CD4-positive, CD25-positive, alpha-beta regulatory T cell (primary cell): Measurements from ENCODE around the gene SLC6A12. TPM values are rescaled to one million over a fixed set of nuclear protein-coding genes. Genes with fewer than 3 reads are reported as not detected.
A peak's percentile ranks its signal among the peaks of the same experiment; 100 is the strongest.

ENCODE experiments used
- ATAC-seq, 2 donors: fragments of 150-1000 bp; cut with Tn5 transposase; one replicate each; pipeline ENCODE4 v1.10.0; 2021; ENCODE audit warnings: low read depth in 2 of 2, moderate number of reproducible peaks in 2 of 2, moderate library complexity in 1 of 2
- DNase-seq, 3 donors: peaks; one replicate each; pipeline versions ENCODE4 v3.0.0 to v3.0.0-alpha.2; 2012 to 2022; ENCODE audit warnings: mixed read lengths in 1 of 3
- H3K27ac ChIP-seq: one replicate; pipeline ENCODE4 v1.7.0; 2013; ENCODE audit warnings: mild to moderate bottlenecking, low read length; ENCODE audit not compliant: insufficient read depth, poor library complexity, severe bottlenecking
- H3K27me3 ChIP-seq: one replicate; pipeline ENCODE4 v1.7.0; 2013; ENCODE audit warnings: low read length; ENCODE audit not compliant: control insufficient read depth, insufficient read depth
- H3K36me3 ChIP-seq: one replicate; pipeline ENCODE4 v1.7.0; 2013; ENCODE audit warnings: mild to moderate bottlenecking, low read length, moderate library complexity; ENCODE audit not compliant: control insufficient read depth, insufficient read depth
- H3K4me1 ChIP-seq: 2 replicates; pipeline ENCODE4 v1.7.0; 2013; ENCODE audit warnings: mild to moderate bottlenecking, low read length; ENCODE audit not compliant: insufficient read depth, control insufficient read depth, poor library complexity, severe bottlenecking
- H3K4me3 ChIP-seq: one replicate; pipeline ENCODE4 v1.7.0; 2013; ENCODE audit warnings: low read depth, mild to moderate bottlenecking, low read length, moderate library complexity
- H3K9me3 ChIP-seq, 2 experiments: 1 replicate in 1 of 2; 2 replicates in 1 of 2; pipeline ENCODE4 v1.7.0; 2013; ENCODE audit warnings: low read length in 2 of 2, mild to moderate bottlenecking in 1 of 2, moderate library complexity in 1 of 2; ENCODE audit not compliant: control insufficient read depth in 2 of 2
- H3K27ac Mint-ChIP-seq, 3 donors: one replicate each; pipeline ENCODE4 v1.8.0; 2020 to 2022; ENCODE audit warnings: mild to moderate bottlenecking in 3 of 3, mixed read lengths in 3 of 3, moderate library complexity in 2 of 3
- H3K27me3 Mint-ChIP-seq: one replicate; pipeline ENCODE4 v1.8.0; 2022; ENCODE audit warnings: mild to moderate bottlenecking, mixed read lengths
- H3K36me3 Mint-ChIP-seq: one replicate; pipeline ENCODE4 v1.8.0; 2020; ENCODE audit warnings: mixed read lengths
- H3K4me1 Mint-ChIP-seq, 4 donors: one replicate each; pipeline ENCODE4 v1.8.0; 2020 to 2022; ENCODE audit warnings: mixed read lengths in 4 of 4, mild to moderate bottlenecking in 1 of 4
- H3K4me3 Mint-ChIP-seq, 4 donors: one replicate each; pipeline ENCODE4 v1.8.0; 2020 to 2022; ENCODE audit warnings: mild to moderate bottlenecking in 4 of 4, mixed read lengths in 4 of 4, moderate library complexity in 3 of 4
- H3K9me3 Mint-ChIP-seq, 7 donors: one replicate each; pipeline ENCODE4 v1.8.0; 2020 to 2022; ENCODE audit warnings: mixed read lengths in 7 of 7, mild to moderate bottlenecking in 3 of 7, moderate library complexity in 2 of 7
- polyA plus RNA-seq, 4 donors: library from polyadenylated mRNA; unstranded; fragments of 300-500 nt; fragmentation: Illumina TruSeq; gene quantifications; one replicate each; pipeline ENCODE4 v1.2.3, GENCODE V29; 2021
- total RNA-seq: library from RNA; stranded (reverse); gene quantifications from one replicate; pipeline ENCODE4 v1.2.3, GENCODE V29; 2022

The SLC6A12 gene
- total and polyA plus RNA-seq, 5 donors from 2014 or later = not detected

DNA sequence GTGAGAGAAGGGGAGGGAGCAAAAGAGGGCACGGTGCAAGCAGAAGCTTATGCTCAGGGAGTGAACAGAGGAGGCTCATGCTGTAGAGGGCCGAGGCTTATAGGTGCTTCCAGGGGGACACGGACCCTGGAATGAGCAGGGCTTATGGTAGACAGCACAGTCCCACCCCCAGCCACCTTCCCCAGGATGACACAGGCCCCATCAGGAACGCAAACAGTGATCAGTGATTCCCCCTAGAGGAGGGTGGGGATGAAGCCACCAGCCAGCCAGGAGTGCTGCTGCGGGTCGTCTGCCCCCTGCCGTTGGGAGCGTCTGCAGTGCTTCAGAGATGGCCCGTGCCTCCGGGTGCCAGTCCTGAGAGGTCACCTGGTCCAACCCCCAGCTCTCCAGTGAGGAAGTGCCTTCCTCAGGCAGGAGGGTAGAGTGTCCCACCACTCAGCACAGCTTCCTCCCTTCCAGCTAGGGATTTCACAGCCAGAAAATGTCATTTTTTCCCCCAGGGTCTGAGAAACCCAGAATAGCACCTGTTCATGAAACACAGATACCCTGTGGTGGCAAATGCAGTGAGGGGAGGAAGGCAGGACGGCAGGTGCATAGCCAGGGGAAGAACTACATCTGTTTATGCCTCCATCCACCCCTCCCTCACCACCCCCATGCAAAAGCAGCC lies 60.7 kb downstream of the SLC6A12 start:
- Histone ChIP-seq H3K4me1 (no peaks in the 10 kb centered on the region), H3K27ac (no peak overlapping the region), H3K36me3 (no peaks in the 10 kb centered on the region), H3K27me3 (no peaks in the 10 kb centered on the region), H3K4me3 (no peak overlapping the region), H3K9me3 (no peaks in the 10 kb centered on the region)
- Mint-ChIP-seq H3K9me3 (peaks cover 0 to 3% (median 0%) of the 10 kb centered on the region in 7 donors), H3K27ac (no peak overlapping the region), H3K4me1 (peaks cover 0 to 4% (median 0%) of the 10 kb centered on the region in 4 donors), H3K36me3 (no peaks in the 10 kb centered on the region), H3K27me3 (peaks cover 4% of the 10 kb centered on the region), H3K4me3 (no peak overlapping the region)
- ATAC-seq = peak; percentile 38 to 62
- peak in 2 of 3 donors; percentile 12 to 58 for DNase-seq

DNA sequence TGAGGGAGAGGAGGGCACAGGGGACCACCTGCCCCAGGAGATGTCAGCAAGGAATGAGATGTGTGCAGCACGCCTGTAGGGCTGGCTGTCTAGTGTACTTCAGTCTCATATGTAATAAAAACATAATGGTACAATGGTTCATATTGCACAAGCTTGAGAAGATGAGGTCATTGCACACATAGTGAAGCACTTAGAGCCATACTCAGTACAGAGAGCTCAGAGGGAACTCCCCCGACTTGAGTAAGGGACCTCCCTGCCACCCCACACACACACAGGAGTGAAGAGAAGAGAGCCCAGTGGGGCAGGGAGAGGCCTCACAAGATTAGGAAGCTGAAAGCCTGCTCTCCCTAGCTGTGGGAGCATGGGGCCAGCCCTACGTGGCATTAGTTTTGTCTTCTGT lies 61.5 kb downstream of the SLC6A12 start:
- Histone ChIP-seq H3K27me3 (no peaks in the 10 kb centered on the region), H3K4me3 (no peak overlapping the region), H3K36me3 (no peaks in the 10 kb centered on the region), H3K4me1 (no peaks in the 10 kb centered on the region), H3K9me3 (no peaks in the 10 kb centered on the region), H3K27ac (no peak overlapping the region)
- H3K4me3 Mint-ChIP-seq = no peak overlapping the region
- DNase-seq = no peak
- H3K4me1 Mint-ChIP-seq = peaks cover 0 to 4% (median 0%) of the 10 kb centered on the region in 4 donors
- no peak for ATAC-seq
- H3K27ac Mint-ChIP-seq = no peak overlapping the region
- peaks cover 4% of the 10 kb centered on the region for H3K27me3 Mint-ChIP-seq
- H3K36me3 Mint-ChIP-seq = no peaks in the 10 kb centered on the region
- peaks cover 0 to 3% (median 0%) of the 10 kb centered on the region in 7 donors for H3K9me3 Mint-ChIP-seq

DNA sequence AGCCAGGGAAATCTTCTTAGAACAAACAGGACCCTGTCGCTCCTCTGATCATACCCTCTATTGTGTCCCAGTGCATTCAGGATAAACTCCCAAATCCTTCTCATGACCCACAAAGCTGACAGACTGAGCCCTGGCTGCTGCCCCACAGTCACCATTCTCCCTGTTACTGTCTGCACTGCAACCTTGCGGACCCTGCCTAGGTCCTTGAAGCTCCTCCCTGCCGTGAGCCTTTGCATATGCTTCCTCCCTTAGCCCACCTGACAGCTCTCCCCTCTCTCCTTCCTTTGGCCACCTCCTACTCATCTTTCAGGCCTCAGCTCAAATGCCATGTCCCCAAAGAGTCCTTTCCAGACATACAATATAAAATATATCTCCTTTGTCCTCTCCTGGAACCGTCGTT lies 62.4 kb downstream of the SLC6A12 start:
- no peak for ATAC-seq
- Mint-ChIP-seq H3K4me1 (peaks cover 0 to 4% (median 0%) of the 10 kb centered on the region in 4 donors), H3K27ac (no peak overlapping the region), H3K9me3 (peaks cover 0 to 3% (median 0%) of the 10 kb centered on the region in 7 donors), H3K4me3 (no peak overlapping the region), H3K27me3 (peaks cover 4% of the 10 kb centered on the region), H3K36me3 (no peaks in the 10 kb centered on the region)
- no peaks in the 10 kb centered on the region for H3K36me3 ChIP-seq
- no peak overlapping the region for H3K4me3 ChIP-seq
- no peak for DNase-seq
- H3K9me3 ChIP-seq = no peaks in the 10 kb centered on the region
- H3K27me3 ChIP-seq = no peaks in the 10 kb centered on the region
- no peak overlapping the region for H3K27ac ChIP-seq
- no peaks in the 10 kb centered on the region for H3K4me1 ChIP-seq

DNA sequence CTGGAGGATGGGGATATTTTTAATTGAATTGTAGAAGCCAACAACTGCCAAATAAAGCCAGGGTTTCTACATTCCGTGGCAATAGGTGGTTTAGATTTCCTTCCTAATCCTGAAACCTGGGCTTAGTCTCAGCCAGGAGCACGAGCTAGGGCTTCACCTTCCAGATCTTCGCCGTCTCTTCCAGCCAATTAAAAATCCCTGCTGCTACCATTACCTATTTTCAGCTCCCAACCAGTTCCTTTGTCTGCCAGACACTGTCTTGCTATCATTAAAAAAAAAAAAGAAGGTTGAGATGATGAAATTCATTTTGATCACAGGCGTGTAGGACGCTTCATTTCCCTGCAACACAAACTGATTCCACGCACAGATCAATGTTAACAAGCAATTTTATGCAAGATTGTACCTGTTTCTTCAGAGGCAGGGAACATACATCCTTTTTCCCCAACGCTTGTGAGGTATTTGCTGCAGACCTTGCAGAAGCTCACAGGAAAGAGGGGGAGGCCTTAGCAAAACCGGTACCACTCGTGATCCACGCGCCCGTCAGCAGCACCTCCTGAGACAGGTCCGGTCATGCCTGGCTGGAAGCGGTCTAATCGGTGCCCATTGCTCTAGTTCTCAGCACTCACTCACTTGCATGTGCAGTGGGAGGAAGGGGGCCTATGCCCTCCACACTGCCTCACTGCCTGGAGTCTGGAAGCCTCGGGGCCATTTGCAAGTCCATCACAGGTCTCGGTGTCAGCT lies 65.1 kb downstream of the SLC6A12 start:
- Histone ChIP-seq H3K27ac (no peak overlapping the region), H3K4me1 (no peaks in the 10 kb centered on the region), H3K9me3 (no peaks in the 10 kb centered on the region), H3K36me3 (no peaks in the 10 kb centered on the region), H3K27me3 (no peaks in the 10 kb centered on the region), H3K4me3 (no peak overlapping the region)
- Mint-ChIP-seq H3K4me1 (peaks cover 0 to 17% (median 7%) of the 10 kb centered on the region in 4 donors), H3K27ac (no peak overlapping the region), H3K27me3 (no peaks in the 10 kb centered on the region), H3K9me3 (peaks cover 0 to 3% (median 0%) of the 10 kb centered on the region in 7 donors), H3K36me3 (no peaks in the 10 kb centered on the region), H3K4me3 (no peak overlapping the region)
- DNase-seq (no peak), ATAC-seq (no peak)

DNA sequence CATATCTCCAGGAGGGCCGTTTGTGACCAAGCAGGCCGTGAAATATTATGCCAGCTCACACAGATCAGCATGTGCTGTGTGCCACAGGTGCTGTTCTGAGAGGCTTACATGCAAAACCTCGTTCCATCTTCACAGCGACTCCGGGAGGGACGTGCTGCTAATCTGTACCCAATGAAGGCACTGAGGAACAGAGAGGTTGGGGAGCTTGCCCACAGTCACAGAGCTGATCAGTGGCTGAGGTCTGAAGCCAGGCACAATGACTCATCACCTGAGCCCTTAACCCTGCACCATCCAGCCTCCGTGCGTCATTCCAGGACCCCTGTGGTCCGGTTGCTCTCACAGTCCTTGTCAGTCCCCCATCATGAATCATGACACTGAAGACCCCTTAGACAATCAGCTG lies 66.7 kb downstream of the SLC6A12 start:
- no peak for DNase-seq
- peaks cover 0 to 13% (median 6%) of the 10 kb centered on the region in 4 donors for H3K4me1 Mint-ChIP-seq

DNA sequence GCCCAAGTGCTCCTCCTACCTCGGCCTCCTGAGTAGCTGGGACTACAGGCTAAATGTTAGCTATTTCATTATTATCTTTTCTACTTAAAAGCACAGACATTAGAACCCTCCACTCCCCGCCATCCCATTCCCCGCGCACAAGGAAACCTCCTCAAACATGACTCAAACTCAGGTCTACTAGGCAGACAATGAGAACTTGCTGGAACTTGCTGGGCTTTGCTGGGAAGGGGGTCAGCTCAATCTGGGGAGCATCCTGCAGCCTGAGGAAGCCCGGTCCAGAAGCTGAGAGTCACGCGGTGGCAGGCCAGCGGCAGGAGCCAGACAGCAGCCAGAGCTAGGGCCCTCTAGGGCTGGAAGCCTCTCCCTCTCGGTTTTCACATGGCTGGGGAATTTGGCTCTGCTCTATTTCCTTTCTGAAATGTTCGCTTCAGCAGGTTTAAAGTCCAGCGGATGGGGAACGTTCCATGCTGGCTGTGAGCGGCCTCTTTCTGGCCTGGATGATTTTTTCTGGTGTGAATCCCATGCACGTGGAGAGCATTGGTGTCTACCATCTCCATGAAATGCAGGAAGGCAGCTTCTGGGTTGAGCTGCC lies 68.5 kb downstream of the SLC6A12 start:
- peaks cover 0 to 13% (median 6%) of the 10 kb centered on the region in 4 donors for H3K4me1 Mint-ChIP-seq
- ATAC-seq (no peak), DNase-seq (no peak)
- no peaks in the 10 kb centered on the region for H3K36me3 ChIP-seq
- H3K36me3 Mint-ChIP-seq = no peaks in the 10 kb centered on the region
- no peak overlapping the region for H3K27ac ChIP-seq
- no peaks in the 10 kb centered on the region for H3K9me3 ChIP-seq
- no peak overlapping the region for H3K4me3 ChIP-seq
- H3K4me1 ChIP-seq = no peaks in the 10 kb centered on the region
- peaks cover 0 to 2% (median 0%) of the 10 kb centered on the region in 7 donors for H3K9me3 Mint-ChIP-seq
- H3K27me3 ChIP-seq = no peaks in the 10 kb centered on the region
- peak overlapping the region in 1 of 4 donors; percentile 21 for H3K4me3 Mint-ChIP-seq
- peaks cover 12% of the 10 kb centered on the region for H3K27me3 Mint-ChIP-seq
- no peak overlapping the region for H3K27ac Mint-ChIP-seq

More for the DNA sequence above, 66.7 kb downstream of the SLC6A12 start:
- H3K4me3 Mint-ChIP-seq = no peak overlapping the region
- H3K27me3 ChIP-seq = no peaks in the 10 kb centered on the region
- no peak overlapping the region for H3K27ac Mint-ChIP-seq
- H3K27me3 Mint-ChIP-seq = peaks cover 3% of the 10 kb centered on the region
- peaks cover 0 to 3% (median 0%) of the 10 kb centered on the region in 7 donors for H3K9me3 Mint-ChIP-seq
- H3K4me3 ChIP-seq = no peak overlapping the region
- H3K9me3 ChIP-seq = no peaks in the 10 kb centered on the region
- H3K27ac ChIP-seq = no peak overlapping the region
- H3K36me3 Mint-ChIP-seq = no peaks in the 10 kb centered on the region
- no peaks in the 10 kb centered on the region for H3K4me1 ChIP-seq
- H3K36me3 ChIP-seq = no peaks in the 10 kb centered on the region
- no peak for ATAC-seq

DNA sequence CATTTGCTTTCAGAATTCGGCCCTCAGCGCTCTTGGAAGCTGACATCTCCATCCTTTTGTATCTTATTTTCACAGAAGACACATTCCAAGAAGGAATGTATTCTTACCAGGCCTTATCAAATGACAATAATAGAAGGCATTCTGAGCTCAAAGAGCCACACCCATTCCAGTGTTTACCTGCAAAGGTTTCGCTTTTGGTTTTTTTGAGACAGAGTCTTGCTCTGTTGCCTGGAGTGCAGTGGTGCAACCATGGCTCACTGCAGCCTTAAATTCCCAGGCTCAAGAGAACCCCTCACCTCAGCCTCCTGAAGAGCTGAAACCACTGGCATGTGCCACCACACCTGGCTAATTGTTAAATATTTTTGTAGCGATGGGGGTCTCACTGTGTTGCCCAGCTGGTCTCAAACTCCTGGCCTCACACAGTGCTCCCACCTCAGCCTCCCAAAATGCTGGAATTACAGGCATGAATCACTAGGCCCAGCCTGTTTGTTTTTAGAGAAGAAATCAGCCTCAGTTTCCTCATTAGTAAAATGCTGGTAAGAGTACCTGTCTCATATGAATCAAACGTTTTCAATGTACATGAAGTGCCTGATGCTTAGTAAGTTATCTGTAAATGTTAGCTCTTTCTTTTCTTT lies 69.2 kb downstream of the SLC6A12 start:
- peaks cover 0 to 2% (median 0%) of the 10 kb centered on the region in 7 donors for H3K9me3 Mint-ChIP-seq

More for the DNA sequence above, 69.2 kb downstream of the SLC6A12 start:
- Histone ChIP-seq H3K36me3 (no peaks in the 10 kb centered on the region), H3K27ac (no peak overlapping the region), H3K4me1 (no peaks in the 10 kb centered on the region), H3K9me3 (no peaks in the 10 kb centered on the region), H3K27me3 (peaks cover 3% of the 10 kb centered on the region), H3K4me3 (peak overlapping the region; percentile 3)
- DNase-seq (peak in 1 of 3 donors; percentile 49), ATAC-seq (peak in 1 of 2 donors; percentile 32)
- no peak overlapping the region for H3K4me3 Mint-ChIP-seq
- H3K4me1 Mint-ChIP-seq = peaks cover 0 to 13% (median 6%) of the 10 kb centered on the region in 4 donors
- peak overlapping the region in 2 of 3 donors; percentile 9 to 25 for H3K27ac Mint-ChIP-seq
- no peaks in the 10 kb centered on the region for H3K36me3 Mint-ChIP-seq
- H3K27me3 Mint-ChIP-seq = peaks cover 19% of the 10 kb centered on the region
